ENCODE measurements around the gene PTPRU.

GRCh38 chr1:29344336-29344735 is 108.0 kb downstream of the PTPRU start:
- TF ChIP-seq CTCF (IDR thresholded peaks at IDR 0.05; ENCODE audit: low read depth, low read length, poor library complexity, severe bottlenecking) (no peak), EZH2phosphoT487 (IDR thresholded peaks at IDR 0.05; ENCODE audit: borderline replicate concordance, low read length) (no peak)
